SIG-M5 treated with dmso at 0.1 percent for 504 hours (cell line): ENCODE data around the gene NKD2.

Experiments used
- DNase-seq: peaks from one replicate; lab custom pipeline; 2025; ENCODE audit not compliant: unreplicated experiment; lab: John Stamatoyannopoulos, UW

NKD2 gene

DNA sequence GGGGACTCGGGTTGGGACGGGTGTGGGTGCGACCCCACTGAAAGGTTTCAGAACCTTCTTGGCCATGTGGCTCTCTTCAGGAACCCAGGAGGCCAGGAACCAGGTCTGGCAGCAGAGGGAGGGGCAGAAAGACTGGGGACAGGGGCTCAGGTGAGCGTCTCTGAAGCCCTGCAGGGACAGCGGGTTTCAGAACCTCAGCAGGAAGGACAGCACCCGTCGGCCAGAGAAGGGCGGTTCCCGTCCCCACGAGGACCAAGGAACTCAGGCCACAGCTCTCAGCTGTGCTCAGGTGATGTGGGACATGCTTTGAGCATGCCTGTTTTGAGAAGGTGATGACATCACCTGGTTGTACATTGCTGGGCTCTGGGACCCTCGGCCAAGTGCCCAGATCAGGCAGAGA lies 77.5 kb downstream of the NKD2 start:
- DNase-seq = no peak

GRCh38 chr5:1086871-1087270 lies 78.3 kb downstream of the NKD2 start:
- no peak for DNase-seq

DNA sequence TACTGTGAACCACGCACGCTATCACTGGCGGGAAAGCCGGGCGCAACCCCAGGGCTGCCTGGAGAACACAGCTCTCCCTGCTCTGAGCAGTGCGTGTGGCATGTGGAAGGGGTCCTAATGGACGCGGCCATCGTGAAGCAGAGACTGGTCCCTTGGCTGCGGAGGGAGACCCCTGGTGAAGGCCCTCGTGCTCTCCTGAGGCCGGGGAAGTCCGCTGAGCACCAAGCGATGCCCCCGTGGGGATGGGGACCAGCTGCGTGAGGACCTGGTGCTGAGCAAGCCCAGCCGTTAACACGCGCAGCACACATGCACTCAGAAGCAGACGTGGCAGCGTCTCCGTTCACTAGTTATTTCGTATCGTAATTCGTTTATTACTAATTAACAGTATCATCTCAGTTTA lies 78.8 kb downstream of the NKD2 start:
- no peak for DNase-seq

GRCh38 chr5:1088031-1088430 lies 79.4 kb downstream of the NKD2 start:
- no peak for DNase-seq
